GM12874 (cell line): ENCODE data around the gene XKR7.

Experiments
- TF ChIP-seq, protein P1 (sequence below): IDR thresholded peaks from 2 replicates; pipeline ENCODE4 v1.5.1; 2011; ENCODE audit warnings: low read depth, mild to moderate bottlenecking, control low read depth, low read length, moderate library complexity; ENCODE audit not compliant: insufficient read depth

XKR7 gene, protein sequence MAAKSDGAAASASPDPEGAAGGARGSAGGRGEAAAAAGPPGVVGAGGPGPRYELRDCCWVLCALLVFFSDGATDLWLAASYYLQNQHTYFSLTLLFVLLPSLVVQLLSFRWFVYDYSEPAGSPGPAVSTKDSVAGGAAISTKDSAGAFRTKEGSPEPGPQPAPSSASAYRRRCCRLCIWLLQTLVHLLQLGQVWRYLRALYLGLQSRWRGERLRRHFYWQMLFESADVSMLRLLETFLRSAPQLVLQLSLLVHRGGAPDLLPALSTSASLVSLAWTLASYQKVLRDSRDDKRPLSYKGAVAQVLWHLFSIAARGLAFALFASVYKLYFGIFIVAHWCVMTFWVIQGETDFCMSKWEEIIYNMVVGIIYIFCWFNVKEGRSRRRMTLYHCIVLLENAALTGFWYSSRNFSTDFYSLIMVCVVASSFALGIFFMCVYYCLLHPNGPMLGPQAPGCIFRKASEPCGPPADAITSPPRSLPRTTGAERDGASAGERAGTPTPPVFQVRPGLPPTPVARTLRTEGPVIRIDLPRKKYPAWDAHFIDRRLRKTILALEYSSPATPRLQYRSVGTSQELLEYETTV

GRCh38 chr20:31967830-31968249 lies at the start of gene XKR7:
Gene XKR7, plus strand, starts transcription at chr20:31968151. Its CDS starts 25 bp downstream, at chr20:31968176.
- TF ChIP-seq, protein P1, sequence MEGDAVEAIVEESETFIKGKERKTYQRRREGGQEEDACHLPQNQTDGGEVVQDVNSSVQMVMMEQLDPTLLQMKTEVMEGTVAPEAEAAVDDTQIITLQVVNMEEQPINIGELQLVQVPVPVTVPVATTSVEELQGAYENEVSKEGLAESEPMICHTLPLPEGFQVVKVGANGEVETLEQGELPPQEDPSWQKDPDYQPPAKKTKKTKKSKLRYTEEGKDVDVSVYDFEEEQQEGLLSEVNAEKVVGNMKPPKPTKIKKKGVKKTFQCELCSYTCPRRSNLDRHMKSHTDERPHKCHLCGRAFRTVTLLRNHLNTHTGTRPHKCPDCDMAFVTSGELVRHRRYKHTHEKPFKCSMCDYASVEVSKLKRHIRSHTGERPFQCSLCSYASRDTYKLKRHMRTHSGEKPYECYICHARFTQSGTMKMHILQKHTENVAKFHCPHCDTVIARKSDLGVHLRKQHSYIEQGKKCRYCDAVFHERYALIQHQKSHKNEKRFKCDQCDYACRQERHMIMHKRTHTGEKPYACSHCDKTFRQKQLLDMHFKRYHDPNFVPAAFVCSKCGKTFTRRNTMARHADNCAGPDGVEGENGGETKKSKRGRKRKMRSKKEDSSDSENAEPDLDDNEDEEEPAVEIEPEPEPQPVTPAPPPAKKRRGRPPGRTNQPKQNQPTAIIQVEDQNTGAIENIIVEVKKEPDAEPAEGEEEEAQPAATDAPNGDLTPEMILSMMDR = no peak

DNA sequence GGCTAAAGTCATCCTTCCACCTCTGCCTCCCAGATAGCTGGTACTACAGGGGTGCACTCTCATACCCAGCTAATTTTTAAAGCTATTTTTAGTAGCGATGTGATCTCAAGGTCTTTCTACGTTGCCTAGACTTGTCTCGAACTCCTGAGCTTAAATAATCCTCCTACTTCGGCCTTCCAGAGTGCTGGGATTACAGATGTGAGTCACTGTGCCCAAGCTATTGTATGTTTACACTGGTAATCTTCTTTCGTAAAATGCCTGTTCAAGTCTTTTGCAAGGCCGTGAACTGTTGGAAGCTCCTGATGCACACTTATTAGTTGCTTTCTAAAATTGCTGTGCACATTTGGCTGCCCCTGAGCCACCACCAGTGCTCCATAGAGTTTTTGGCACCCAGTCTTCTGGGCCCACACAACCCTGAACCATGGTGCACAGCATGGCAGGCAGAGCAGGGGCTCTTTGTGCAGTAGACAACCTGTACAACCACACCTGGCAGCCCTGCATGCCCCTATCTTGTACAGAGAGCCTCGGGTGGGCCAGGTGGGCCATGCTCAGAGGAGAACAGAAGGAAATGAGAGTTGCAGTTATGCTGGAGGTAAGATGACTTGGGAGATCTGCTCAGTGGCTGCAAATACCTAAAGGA lies 49.4 kb upstream of the XKR7 start:
- TF ChIP-seq, protein P1 = no peak

DNA sequence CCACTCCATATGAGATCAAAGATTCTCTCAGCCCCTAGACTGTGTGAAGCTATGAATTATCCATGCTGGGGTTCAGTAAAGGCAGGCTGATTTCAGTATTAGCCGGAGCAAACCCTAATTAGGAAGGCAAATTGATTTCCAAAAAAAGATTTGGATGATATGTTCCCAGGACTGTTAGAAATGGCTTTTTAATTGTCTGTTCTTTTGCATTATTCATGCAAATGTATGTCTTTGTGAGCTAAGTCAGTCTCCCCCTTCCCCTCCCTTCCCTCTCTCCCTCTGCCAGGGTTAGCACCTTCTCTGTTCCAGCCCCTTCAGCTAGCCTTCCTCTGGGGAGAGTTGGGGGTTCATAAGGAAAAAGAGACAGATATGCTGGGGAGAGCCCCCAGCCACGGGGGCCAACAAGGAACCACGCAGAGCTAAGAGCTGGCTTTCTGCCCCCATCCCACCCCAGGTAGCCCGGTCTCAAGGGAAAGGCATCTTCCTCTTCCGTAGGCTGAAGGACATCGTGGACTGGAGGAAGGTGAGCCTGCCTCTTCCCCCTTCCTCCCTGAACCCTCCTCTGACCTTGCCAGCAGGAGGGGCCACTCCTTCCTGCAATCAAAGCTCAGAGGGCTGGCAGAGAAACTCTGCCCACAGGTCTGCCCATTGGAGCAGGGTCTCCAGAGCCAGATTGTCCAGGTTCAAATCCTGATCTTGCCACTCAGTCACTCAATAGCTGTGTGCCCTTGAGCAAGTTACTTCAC lies 48.4 kb upstream of the XKR7 start:
- TF ChIP-seq, protein P1 = no peak

GRCh38 chr20:31920275-31920855 lies 47.6 kb upstream of the XKR7 start:
- TF ChIP-seq, protein P1 = no peak

- TF ChIP-seq, protein P1 = no peak
Observed at GRCh38 chr20:31922181-31922580, 45.8 kb upstream of the XKR7 start.

DNA sequence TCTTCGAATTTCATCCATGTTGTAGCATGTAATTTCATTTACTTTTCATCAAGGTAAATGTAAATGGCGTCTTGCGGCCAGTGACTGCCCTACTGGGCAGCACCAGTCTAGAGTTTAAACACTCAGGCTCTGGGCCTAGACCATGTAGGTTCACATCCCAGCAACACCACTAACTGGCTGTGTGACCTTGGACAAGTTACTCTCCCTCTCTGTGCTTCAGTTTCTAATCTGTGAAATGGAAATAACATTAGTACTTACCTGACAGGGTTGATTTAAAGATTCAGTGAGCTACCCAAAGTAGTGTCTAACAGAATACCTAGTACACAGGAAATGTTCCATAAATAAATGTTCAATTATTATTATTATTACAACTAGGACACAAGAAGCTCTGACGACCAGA lies 45.4 kb upstream of the XKR7 start:
- TF ChIP-seq, protein P1 = no peak
